GM21825 (cell line): ENCODE results near the gene TRABD2B.

Source experiments
- ATAC-seq: cut with Tn5 transposase; IDR thresholded peaks from one replicate; pipeline ENCODE4 v1.9.1; 2021; ENCODE audit warnings: mild to moderate bottlenecking, moderate library complexity; ENCODE audit not compliant: unreplicated experiment

Gene TRABD2B

GRCh38 chr1:47837056-47837830, 159.9 kb downstream of the TRABD2B start:
- no peak for ATAC-seq

- ATAC-seq: no peak
Observed at GRCh38 chr1:47835409-47835808, 161.8 kb downstream of the TRABD2B start.

GRCh38 chr1:47834326-47834725, 162.9 kb downstream of the TRABD2B start:
- no peak for ATAC-seq

GRCh38 chr1:47830641-47831333, 166.4 kb downstream of the TRABD2B start:
- ATAC-seq: no peak

- no peak for ATAC-seq
Observed at GRCh38 chr1:47830021-47830420, 167.2 kb downstream of the TRABD2B start.

GRCh38 chr1:47828978-47829377, 168.2 kb downstream of the TRABD2B start:
- no peak for ATAC-seq

- ATAC-seq: no peak
Observed at GRCh38 chr1:47827109-47827508, 170.1 kb downstream of the TRABD2B start.

GRCh38 chr1:47824716-47825115, 172.5 kb downstream of the TRABD2B start:
- no peak for ATAC-seq

- ATAC-seq: no peak
Observed at GRCh38 chr1:47824297-47824696, 172.9 kb downstream of the TRABD2B start.

GRCh38 chr1:47823040-47823808, 174.0 kb downstream of the TRABD2B start:
- ATAC-seq: no peak

- ATAC-seq: no peak
Observed at GRCh38 chr1:47821760-47822159, 175.4 kb downstream of the TRABD2B start.

- ATAC-seq: no peak
Observed at GRCh38 chr1:47819574-47819888, 177.7 kb downstream of the TRABD2B start.

- no peak for ATAC-seq
Observed at GRCh38 chr1:47818682-47819573, 178.3 kb downstream of the TRABD2B start.

- no peak for ATAC-seq
Observed at GRCh38 chr1:47817861-47818260, 179.3 kb downstream of the TRABD2B start.

- ATAC-seq: no peak
Observed at GRCh38 chr1:47816325-47817071, 180.7 kb downstream of the TRABD2B start.

- ATAC-seq: no peak
Observed at GRCh38 chr1:47814612-47815395, 182.4 kb downstream of the TRABD2B start.

- no peak for ATAC-seq
Observed at GRCh38 chr1:47813970-47814369, 183.2 kb downstream of the TRABD2B start.

- ATAC-seq: no peak
Observed at GRCh38 chr1:47812904-47813514, 184.2 kb downstream of the TRABD2B start.
